Activated CD4-positive, alpha-beta T cell treated with anti-CD3 and anti-CD28 coated beads for 24 hours (primary cell): ENCODE data around the gene SLC16A12.
A peak's percentile ranks its signal among the peaks of the same experiment; 100 is the strongest.

Source experiments
- DNase-seq, 2 donors: peaks; one replicate each; pipeline ENCODE4 v3.0.0-alpha.2; 2020; ENCODE audit warnings: low read depth in 2 of 2

SLC16A12 gene

GRCh38 chr10:89535171-89536012, at the start of gene SLC16A12:
Gene SLC16A12, minus strand, starts transcription at chr10:89535594. Its CDS starts 73,016 bp downstream, at chr10:89462578.
- DNase-seq = no peak

- DNase-seq = no peak
These were observed 46.6 kb upstream of the SLC16A12 start for GRCh38 chr10:89582022-89582421.

GRCh38 chr10:89580243-89580642, 44.8 kb upstream of the SLC16A12 start:
- no peak for DNase-seq

GRCh38 chr10:89576696-89577095, 41.3 kb upstream of the SLC16A12 start:
- DNase-seq = no peak

- no peak for DNase-seq
These were observed 40.6 kb upstream of the SLC16A12 start for GRCh38 chr10:89576022-89576421.

- no peak for DNase-seq
These were observed 39.6 kb upstream of the SLC16A12 start for GRCh38 chr10:89575031-89575430.

GRCh38 chr10:89574368-89574767, 39.0 kb upstream of the SLC16A12 start:
- no peak for DNase-seq

- no peak for DNase-seq
These were observed 32.3 kb upstream of the SLC16A12 start for GRCh38 chr10:89567576-89568245.

GRCh38 chr10:89566992-89567391, 31.6 kb upstream of the SLC16A12 start:
- DNase-seq = no peak

- no peak for DNase-seq
These were observed 30.9 kb upstream of the SLC16A12 start for GRCh38 chr10:89566095-89566950.

- DNase-seq = no peak
These were observed 29.8 kb upstream of the SLC16A12 start for GRCh38 chr10:89565180-89565579.

GRCh38 chr10:89563861-89564478, 28.6 kb upstream of the SLC16A12 start:
- peak in 1 of 2 donors; percentile 1 for DNase-seq

- no peak for DNase-seq
These were observed 27.9 kb upstream of the SLC16A12 start for GRCh38 chr10:89563311-89563710.

GRCh38 chr10:89556600-89556999, 21.2 kb upstream of the SLC16A12 start:
- DNase-seq = no peak

- DNase-seq = no peak
These were observed 20.5 kb upstream of the SLC16A12 start for GRCh38 chr10:89555688-89556445.

GRCh38 chr10:89554433-89554832, 19.0 kb upstream of the SLC16A12 start:
- DNase-seq = no peak

GRCh38 chr10:89553064-89553734, 17.8 kb upstream of the SLC16A12 start:
- no peak for DNase-seq

GRCh38 chr10:89552213-89552612, 16.8 kb upstream of the SLC16A12 start:
- DNase-seq = no peak

GRCh38 chr10:89550509-89550908, 15.1 kb upstream of the SLC16A12 start:
- no peak for DNase-seq

- DNase-seq = no peak
These were observed 14.1 kb upstream of the SLC16A12 start for GRCh38 chr10:89549510-89549909.
